ENCODE measurements around the gene DNAH2.
"Not testable (repeated sequence)": the region's sequence is repeated elsewhere in the genome, so short reads cannot be mapped to it uniquely, and the experiment has no call there.

The DNAH2 gene

DNA sequence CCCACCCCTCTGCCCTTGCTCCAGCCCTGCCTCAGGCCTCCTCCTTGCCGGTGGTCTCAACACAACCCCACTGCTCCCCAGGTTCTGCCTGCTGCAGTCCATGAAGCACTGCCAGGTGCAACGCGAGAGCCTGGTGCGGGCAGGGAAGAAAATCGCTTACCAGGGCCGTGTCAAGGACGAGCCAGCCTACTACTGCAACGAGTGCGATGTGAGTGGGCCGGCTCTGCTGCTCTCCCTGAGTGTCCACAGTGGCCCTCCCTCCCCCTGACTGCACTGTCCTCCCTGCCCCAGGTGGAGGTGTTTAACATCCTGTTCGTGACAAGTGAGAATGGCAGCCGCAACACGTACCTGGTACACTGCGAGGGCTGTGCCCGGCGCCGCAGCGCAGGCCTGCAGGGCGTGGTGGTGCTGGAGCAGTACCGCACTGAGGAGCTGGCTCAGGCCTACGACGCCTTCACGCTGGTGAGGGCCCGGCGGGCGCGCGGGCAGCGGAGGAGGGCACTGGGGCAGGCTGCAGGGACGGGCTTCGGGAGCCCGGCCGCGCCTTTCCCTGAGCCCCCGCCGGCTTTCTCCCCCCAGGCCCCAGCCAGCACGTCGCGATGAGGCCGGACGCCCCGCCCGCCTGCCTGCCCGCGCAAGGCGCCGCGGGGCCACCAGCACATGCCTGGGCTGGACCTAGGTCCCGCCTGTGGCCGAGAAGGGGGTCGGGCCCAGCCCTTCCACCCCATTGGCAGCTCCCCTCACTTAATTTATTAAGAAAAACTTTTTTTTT lies 135.6 kb downstream of the DNAH2 start:
- DNase-seq: no peak

DNA sequence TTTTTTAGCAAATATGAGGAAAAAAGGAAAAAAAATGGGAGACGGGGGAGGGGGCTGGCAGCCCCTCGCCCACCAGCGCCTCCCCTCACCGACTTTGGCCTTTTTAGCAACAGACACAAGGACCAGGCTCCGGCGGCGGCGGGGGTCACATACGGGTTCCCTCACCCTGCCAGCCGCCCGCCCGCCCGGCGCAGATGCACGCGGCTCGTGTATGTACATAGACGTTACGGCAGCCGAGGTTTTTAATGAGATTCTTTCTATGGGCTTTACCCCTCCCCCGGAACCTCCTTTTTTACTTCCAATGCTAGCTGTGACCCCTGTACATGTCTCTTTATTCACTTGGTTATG lies 136.1 kb downstream of the DNAH2 start:
- no peak for DNase-seq

DNA sequence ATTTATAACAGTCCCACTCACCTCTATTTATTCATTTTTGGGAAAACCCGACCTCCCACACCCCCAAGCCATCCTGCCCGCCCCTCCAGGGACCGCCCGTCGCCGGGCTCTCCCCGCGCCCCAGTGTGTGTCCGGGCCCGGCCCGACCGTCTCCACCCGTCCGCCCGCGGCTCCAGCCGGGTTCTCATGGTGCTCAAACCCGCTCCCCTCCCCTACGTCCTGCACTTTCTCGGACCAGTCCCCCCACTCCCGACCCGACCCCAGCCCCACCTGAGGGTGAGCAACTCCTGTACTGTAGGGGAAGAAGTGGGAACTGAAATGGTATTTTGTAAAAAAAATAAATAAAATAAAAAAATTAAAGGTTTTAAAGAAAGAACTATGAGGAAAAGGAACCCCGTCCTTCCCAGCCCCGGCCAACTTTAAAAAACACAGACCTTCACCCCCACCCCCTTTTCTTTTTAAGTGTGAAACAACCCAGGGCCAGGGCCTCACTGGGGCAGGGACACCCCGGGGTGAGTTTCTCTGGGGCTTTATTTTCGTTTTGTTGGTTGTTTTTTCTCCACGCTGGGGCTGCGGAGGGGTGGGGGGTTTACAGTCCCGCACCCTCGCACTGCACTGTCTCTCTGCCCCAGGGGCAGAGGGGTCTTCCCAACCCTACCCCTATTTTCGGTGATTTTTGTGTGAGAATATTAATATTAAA lies 136.7 kb downstream of the DNAH2 start:
- DNase-seq: no peak

DNA sequence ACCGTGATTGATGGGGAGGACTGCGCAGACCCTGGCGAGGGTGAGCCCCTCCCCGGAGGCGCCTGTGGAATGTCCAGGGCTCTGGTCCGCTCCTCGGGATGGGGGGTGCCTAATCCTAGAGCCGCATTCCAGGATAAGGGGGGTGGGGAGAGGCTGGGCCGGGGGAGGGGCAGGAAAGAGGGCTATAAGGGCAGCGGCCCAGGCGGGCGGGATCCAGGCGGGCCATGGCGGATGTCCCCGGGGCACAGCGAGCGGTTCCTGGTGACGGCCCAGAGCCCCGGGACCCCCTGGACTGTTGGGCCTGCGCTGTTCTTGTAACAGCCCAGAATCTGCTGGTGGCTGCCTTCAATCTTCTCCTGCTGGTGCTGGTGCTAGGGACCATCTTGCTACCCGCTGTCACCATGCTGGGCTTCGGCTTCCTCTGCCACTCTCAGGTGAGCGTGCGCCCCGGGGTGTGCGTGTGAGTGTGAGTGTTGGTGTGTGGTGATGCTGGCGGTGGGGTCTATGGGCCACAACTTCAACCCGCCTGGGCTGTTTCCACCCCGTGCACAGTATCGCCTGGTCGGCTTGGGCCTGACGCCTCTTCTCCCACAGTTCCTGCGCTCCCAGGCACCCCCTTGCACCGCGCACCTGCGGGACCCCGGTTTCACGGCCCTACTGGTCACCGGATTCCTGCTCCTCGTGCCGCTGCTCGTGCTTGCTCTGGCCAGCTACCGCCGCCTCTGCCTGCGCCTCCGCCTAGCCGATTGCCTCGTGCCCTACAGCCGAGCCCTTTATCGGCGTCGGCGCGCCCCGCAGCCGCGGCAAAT lies 137.5 kb downstream of the DNAH2 start, which contains the start of gene TMEM88:
TSS of gene TMEM88 (plus strand) at position 216 of the 809 bp plus-strand sequence. CDS start at position 225, 9 bp downstream.
- DNase-seq: no peak

DNA sequence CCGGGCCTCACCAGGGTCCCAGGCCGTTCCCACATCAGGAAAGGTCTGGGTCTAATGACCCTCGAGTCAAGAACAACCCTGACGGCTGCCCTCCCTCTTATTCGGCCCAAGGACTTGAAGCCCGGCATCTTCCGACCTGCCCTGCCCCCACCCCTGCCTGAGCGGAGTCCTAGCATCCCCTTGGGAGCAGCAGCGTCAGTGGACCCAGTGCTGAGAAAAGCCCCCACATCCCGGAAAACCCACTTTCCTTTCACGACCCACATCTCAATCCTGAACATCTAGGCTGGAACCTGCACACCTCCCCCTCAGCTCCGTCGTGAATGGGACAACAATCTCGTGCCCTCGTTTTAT lies 138.1 kb downstream of the DNAH2 start:
- no peak for DNase-seq

DNA sequence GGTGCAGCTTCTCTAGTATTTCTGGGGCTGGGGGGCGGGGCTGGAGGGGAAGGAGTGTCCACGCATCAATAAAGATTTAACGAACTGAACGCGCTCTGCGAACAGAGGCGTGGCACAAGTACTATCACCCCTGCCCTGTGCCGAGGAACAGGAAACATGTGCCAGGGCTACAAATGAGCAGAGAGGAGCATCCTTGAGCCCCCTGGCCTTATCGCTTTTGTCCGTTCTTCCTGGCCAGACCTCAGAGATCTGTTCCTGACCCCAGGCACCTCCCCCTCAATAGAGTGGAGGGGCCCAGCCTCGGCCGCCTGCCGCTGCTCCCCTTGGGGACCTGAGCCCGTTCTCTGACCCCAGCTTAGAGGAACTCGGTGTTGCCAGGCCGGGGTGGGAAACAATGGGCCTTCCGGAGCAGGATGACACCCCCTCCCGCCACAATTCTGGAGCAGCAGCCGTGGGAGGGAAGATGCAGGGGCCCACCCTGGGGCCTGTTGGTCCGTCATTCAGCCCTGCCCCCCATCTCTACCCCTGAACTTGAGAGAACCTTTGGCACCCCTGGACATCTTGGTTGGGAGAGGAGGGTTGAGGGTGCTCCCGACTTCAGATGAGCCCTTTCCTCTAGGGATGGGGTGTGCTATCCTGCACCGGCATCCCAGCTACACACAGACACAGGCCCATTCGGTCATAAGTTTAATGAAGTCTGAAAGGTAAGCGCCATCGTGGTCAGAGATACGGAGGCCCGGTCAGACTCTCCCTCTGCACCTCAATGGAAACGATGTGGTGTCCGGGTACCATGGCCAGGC lies 138.7 kb downstream of the DNAH2 start:
- DNase-seq: peak; percentile 43 to 46

DNA sequence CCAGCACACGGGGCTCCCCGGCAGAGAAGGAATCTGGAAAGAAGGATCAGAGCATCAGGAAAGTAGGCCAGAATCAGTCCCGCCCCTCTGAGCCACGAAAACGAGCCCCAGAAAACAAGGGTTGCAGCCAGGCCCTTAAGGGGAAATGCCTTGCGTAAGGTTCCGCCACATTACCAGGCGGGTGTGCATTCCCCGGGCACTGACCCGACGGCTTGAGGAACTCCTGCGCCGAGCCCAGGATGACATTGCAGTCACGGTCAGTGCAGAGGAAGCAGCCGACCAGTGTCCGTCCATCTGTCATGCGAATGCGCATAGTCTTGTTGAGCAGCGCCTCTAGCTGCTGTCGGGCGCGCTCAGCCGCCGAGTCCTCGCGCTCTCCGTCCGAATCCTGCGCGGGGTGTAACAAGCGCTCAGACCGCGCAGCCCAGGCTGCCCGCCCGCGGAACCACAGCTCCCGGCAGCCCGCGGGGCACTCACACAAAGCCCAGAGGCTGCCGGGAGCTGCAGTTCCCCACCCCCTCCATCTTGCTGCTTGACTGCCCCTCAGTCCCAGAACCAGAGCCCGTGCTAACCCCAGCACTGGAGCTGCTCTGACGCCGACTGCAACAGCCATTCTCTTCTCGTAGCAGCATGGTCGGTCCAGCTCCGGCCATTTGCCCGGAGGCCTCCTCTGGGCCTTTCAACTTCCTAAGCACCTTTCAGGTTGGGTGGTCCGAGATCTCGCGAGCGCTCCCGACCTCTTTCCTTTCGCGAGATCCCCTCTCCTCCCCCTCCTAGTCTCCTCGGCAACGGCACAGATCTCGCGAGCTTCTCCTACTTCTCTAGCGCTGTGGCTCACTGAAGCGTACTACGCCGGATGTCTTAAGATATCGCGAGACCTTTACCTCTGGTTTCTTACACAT lies 139.5 kb downstream of the DNAH2 start, which contains the start of gene NAA38:
TSS of gene NAA38 (minus strand) at position 749 of the 902 bp plus-strand sequence. CDS start at position 653, 96 bp downstream.
- DNase-seq: peak; percentile 96 to 97

DNA sequence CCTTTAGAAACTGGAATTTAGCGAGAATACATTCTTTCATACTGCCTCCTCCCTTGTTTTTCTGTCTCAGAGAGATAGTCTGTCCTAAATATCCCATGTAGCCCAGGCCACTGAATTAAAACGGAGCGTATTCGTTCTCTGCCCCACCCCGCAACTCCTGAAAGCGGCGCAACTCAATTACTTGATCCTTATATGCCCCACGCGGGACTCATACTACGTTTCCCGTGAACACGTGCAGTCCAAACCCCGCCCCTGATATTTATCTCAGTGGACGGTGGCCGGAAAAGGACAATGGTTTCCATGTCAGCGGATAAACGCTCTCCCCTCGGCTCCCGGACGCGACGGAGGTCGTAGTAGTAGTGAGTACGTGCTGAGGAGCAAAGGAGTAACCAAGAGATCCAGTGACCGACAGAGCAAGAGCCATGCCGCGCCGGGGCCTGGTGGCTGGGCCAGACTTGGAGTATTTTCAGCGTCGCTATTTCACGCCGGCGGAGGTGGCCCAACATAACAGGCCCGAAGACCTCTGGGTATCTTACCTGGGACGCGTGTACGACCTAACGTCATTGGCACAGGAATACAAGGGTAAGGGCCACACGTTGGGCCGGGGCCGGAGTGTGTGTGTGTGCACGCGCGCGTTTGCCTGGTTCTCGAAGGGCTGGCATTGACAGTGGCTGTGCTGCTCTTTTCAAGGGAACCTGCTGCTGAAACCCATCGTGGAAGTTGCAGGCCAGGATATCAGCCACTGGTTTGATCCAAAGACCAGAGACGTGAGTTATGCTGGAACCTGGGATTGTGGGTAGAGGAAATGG lies 140.4 kb downstream of the DNAH2 start, which contains the start of gene CYB5D1:
TSS of gene CYB5D1 (plus strand) at position 291 of the 809 bp plus-strand sequence. CDS start at position 423, 132 bp downstream.
- DNase-seq: peak; percentile 77 to 86

DNA sequence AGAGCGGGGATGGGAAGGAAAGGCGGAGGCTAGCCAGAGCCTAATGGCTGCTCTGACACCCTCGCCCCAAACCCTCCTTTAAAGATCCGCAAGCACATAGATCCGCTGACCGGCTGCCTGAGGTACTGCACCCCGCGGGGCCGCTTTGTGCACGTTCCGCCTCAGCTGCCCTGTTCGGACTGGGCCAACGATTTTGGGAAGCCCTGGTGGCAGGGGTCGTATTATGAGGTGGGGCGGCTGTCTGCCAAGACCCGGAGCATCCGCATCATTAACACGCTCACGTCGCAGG lies 140.9 kb downstream of the DNAH2 start:
- peak; percentile 21 to 45 for DNase-seq

DNA sequence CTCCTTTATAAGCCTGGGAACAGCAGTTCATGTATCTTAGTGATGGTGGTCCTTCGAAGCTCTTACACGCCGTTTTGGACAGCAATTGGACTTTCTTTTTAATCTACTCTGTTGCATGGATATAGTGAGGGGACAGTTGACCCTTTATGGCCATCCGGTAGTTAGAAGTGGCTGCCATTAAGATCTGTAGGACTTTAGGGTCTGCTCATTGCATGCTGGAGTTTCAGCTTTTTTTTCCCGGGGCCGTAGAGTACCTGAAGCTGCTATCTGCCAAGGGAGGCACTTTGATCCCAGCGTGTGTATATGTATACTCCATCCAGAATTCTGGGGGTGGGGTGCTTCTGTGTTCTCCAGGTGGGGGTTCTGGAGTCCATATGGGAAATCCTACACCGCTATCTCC lies 141.5 kb downstream of the DNAH2 start:
- DNase-seq: no peak

DNA sequence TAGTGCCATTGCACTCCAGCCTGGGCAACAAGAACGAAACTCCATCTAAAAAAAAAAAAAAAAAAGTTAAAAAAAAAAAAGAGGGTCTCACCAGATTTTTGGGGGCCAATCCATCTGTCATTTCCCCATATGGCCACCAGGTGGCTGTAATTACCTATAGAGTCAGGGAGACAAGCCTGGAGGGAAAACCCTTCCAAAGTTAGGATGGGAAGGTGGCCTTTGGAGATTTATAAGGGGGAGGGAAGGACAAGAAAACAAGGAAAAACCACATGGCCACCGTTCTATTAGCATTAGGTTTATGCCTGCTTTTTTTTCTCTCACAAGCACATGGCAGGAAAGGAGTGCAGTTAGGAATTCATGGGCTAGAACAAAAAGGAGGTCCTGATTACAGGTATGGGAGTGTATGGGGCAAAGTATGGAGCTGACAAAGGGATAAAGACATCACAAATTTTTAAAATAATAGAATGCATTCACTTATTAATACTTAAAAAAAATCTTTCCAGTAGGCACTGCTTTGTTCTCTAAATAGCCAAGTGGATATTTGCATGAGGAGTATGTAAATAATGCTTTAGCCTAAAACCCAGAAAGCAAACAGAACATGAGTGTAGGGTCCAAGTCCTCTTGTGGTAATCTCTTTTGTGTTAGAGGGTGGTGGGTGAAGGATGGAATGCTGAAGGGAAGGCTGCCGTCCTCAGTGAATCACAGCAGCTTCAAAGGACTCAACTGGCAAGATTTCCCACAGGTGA lies 145.3 kb downstream of the DNAH2 start:
- peak in 1 of 2 experiments; percentile 6 for DNase-seq

DNA sequence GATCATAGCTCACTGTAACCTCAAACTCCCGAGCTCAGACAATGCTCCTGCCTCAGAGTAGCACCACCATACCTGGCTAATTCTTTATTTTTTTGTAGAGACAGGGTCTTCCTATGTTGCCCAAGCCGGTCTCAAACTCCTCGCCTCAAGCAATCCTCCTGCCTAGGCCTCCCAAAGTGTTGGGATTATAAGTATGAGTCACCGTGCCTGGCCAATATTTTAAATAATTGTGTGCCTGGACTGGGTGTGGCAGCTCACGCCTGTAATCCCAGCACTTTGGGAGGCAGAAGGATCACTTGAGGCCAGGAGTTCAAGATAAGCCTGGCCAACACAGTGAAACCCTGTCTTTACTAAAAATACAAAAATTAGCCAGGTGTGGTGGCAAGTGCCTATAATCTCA lies 146.8 kb downstream of the DNAH2 start:
- not testable (repeated sequence) for DNase-seq

DNA sequence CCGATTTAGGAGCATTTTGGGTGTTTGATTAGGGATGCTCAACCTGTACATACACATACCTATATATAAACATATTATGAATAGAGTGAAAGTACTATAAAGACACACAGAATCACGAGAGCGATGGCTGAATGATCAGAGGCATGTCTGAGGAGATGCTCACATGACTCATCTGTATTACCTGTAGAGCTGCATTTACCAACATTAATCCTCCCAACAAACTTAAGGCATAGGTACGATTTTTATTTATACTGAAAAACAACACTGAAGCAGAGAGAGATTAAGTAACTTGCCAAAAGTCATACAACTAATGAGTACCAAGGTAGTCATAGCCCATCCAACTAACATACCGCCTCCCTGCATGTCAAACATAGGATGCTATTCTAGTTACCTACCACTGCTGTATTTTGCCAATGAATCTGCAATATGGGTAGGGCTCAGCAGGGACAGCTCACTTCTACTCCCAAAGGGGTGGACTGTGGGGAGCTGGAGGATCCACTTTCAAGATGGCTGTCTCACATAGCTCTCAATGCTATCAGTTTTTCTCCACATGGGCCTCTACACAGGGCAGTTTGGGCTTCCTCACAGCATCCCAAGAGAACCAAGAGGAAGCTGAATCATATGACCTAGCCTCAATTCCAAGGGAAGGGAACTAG lies 147.6 kb downstream of the DNAH2 start:
- no peak for DNase-seq

DNA sequence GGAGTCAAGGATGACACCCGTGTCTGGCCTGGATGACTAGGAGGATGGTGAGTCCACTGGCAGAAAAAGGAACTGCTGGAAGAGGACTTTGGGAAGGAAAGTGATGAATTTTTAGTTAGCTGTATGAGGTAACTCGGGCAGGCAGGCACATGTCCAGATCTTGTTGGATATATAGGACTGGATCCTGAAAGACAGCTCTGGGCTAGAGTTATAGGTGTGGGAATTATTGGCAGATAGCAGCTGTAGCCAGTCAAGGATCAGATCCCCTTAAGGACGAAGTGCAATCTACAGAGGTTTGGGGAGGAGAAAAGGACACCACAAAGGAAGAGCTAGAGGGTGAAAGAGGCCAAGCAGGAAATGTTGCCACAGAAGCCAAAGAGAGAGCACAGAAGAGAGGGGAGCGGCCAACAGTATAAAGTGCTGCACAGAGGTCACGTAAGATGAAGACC lies 150.4 kb downstream of the DNAH2 start:
- peak; percentile 44 to 73 for DNase-seq

DNA sequence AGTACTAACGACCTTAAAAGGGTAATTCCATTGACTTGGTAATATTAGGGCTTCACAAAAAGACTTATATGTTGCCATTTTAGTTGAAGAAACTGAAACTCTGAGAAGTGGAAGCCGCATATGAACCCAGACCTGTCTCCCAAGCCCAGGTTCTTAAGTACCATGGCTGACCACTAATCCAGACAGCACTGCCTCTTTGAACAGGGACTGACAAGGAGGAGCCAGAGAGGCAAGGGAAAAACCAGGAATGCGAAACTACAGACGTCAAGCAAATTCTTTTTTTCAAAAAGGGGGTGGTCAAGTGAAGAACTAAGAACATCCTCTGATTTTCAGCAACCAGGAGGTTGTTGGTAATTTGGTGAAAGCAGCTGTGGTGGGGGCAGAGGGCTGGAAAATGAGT lies 155.5 kb downstream of the DNAH2 start:
- no peak for DNase-seq

DNA sequence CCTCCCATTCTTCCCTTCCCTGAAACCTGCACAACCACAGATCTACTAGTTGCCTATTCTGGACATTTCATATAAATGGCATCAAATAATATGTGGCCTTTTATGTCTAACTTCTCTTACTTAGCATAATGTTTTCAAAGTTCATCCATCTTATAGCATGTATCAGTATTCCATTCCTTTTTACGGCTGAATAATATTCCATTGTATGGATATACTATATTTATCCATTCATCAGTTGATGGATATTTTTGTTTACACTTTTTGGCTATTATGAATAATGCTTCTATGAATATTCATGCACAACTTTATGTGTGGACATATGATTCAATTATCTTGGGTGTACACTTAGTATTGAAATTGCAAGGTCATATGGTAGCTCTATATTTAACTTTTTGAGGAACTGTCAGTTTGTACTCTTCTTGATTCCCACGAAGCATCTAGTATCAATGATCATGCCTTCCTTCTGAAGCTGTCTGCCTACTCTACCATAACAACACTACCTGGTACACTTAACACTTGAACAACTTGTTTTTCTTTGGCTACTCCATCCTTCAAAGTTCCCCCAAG lies 158.3 kb downstream of the DNAH2 start:
- DNase-seq: no peak

DNA sequence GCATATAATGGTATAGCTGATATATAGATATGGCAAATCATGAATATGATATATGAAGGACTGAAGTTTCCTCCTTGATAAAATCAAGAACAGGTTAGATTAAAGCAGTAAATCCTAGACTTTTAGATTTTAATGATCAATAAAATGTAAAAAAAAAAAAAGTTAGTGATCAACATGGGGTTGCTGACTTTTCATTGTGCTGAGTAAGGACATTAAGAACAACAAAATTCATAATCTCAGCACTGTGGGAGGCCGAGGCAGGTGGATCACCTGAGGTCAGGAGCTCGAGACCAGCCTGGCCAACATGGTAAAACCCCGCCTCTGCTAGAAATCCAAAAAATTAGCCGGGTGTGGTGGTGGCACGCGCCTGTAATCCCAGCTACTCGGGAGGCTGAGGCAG lies 160.7 kb downstream of the DNAH2 start:
- DNase-seq: no peak

DNA sequence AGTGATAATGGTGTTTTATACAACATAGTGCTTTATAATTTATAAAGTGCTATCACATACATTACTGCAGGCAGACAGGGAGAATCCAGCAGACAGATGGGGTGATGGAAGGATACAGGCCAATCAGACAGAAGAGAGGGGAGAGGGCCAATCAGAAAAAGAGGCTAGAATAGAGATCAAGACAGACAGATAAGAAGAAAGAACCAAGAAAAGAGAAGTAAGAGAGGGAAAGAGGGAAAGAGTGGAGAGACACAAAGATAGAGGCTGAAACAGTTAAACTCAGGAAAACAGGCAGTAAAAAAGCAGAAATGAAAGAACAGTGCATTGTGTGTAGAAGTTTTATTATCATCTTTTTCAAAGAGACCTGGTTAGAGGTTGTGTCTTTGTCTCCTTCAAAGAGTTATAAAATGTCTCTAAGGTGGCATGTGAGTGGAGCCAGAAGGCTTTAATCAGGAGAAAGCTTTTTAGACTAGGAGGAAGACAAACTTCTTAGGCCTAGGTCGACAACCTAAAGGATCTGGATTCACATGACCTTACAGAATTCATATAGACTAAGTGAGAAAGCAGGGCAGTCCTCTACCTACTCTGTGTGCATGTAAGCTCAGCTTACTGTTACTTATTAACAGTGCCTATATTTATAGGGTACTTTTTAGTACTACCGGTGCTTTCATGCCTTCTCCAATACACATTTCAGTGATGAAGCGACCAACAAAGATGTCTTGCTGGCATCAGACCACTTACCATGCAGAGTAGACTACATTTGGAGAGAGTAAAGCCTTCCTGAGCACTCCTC lies 162.7 kb downstream of the DNAH2 start:
- DNase-seq: no peak

Data from Kasumi-1 (cell line).